Activated CD8-positive, alpha-beta memory T cell treated with anti-CD3 and anti-CD28 coated beads, Interleukin-2, amount 50 U/mL, for 48 hours (primary cell): Measurements from ENCODE around the gene BUB1B.
"Not testable (repeated sequence)": the region's sequence is repeated elsewhere in the genome, so short reads cannot be mapped to it uniquely, and the experiment has no call there.

ENCODE experiments used
- DNase-seq: peaks from one replicate; pipeline ENCODE4 v3.0.0-alpha.2; 2020

BUB1B gene

GRCh38 chr15:40137303-40138200 is 23.3 kb upstream of the BUB1B start:
- DNase-seq, result no peak

GRCh38 chr15:40138201-40138570 is 22.7 kb upstream of the BUB1B start:
- DNase-seq, result not testable (repeated sequence)

- DNase-seq, result no peak
These were observed 18.4 kb upstream of the BUB1B start for GRCh38 chr15:40142428-40142827.

- no peak for DNase-seq
These were observed 14.8 kb upstream of the BUB1B start for GRCh38 chr15:40146037-40146436.

- no peak for DNase-seq
These were observed 11.5 kb upstream of the BUB1B start for GRCh38 chr15:40149339-40149738.

GRCh38 chr15:40150163-40150925 is 10.5 kb upstream of the BUB1B start:
- DNase-seq, result no peak

GRCh38 chr15:40151499-40151898 is 9.4 kb upstream of the BUB1B start:
- no peak for DNase-seq

GRCh38 chr15:40151991-40152390 is 8.9 kb upstream of the BUB1B start:
- no peak for DNase-seq

- DNase-seq, result not testable (repeated sequence)
These were observed 6.0 kb upstream of the BUB1B start for GRCh38 chr15:40154821-40155220.

GRCh38 chr15:40155270-40155910 is 5.5 kb upstream of the BUB1B start:
- no peak for DNase-seq

GRCh38 chr15:40157778-40158447 is 3.0 kb upstream of the BUB1B start:
- no peak for DNase-seq

- no peak for DNase-seq
These were observed 848 bp upstream of the BUB1B start for GRCh38 chr15:40160021-40160420.

- DNase-seq, result no peak
These were observed 973 bp downstream of the BUB1B start for GRCh38 chr15:40161693-40162391.

GRCh38 chr15:40162552-40162951 is 1.7 kb downstream of the BUB1B start:
- no peak for DNase-seq

GRCh38 chr15:40163657-40164416 is 3.0 kb downstream of the BUB1B start:
- DNase-seq, result no peak

- DNase-seq, result not testable (repeated sequence)
These were observed 6.5 kb downstream of the BUB1B start for GRCh38 chr15:40167374-40167773.

- no peak for DNase-seq
These were observed 14.3 kb downstream of the BUB1B start for GRCh38 chr15:40175160-40175559.

- DNase-seq, result no peak
These were observed 21.6 kb downstream of the BUB1B start for GRCh38 chr15:40182358-40183029.

GRCh38 chr15:40183636-40184463 is 23.0 kb downstream of the BUB1B start:
- no peak for DNase-seq

GRCh38 chr15:40190591-40190990 is 29.7 kb downstream of the BUB1B start:
- DNase-seq, result no peak
